NAMALWA (cell line): Measurements from ENCODE around the gene MANEAL.

Experiments
- DNase-seq: peaks from one replicate; pipeline ENCODE4 v3.0.0-alpha.2; 2015; ENCODE audit warnings: low spot score

The MANEAL gene

DNA sequence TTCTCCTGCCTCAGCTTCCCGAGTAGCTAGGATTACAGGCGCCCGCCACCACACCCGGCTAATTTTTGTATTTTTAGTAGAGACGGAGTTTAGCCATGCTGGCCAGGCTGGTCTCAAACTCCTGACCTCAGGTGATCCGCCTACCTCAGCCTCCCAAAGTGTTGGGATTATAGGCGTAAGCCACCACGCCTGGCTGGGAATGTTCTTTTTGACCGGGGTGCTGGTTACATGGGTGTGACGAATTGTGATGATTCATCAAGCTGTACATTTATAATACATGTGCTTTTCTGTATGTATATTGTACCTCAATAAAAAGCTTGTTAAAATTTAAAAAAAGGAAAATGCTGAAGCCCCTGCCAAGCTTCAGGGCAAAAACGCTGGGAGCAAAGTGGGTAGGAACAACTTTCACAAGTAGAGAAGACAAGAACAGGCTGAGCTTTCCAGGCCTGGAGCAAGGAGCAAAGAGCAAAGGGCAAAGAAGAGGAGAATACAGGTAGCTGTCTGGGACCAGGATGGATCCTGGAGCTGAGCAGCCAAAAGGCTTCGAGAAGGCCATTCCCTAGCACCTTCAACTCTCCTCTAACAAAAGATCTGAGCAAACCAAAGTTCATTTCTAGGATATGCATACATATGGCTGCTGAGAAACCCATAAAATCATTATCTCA is 34.9 kb downstream of the MANEAL start:
- no peak for DNase-seq

GRCh38 chr1:37831109-37831508 is 37.5 kb downstream of the MANEAL start:
- no peak for DNase-seq

DNA sequence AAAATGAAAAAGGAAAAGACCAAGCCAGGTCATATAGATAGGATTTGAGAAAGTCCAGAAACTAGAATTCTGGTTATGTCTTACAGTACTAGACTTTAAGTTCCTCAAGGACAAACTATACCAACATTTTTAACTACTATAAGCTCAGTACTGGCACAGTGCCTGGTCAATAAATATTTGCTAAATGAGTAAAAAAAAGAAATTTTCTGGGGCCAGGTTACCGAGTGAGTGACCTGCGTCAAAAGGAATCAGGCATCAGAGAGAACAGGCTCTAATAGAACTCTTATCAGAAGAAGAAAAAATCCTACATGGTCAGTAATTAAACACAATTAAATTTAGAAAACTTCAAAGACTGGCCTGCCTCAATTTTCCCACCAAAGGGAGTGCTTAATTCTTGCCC is 38.2 kb downstream of the MANEAL start:
- DNase-seq = no peak

GRCh38 chr1:37836788-37837187 is 43.1 kb downstream of the MANEAL start:
- no peak for DNase-seq

DNA sequence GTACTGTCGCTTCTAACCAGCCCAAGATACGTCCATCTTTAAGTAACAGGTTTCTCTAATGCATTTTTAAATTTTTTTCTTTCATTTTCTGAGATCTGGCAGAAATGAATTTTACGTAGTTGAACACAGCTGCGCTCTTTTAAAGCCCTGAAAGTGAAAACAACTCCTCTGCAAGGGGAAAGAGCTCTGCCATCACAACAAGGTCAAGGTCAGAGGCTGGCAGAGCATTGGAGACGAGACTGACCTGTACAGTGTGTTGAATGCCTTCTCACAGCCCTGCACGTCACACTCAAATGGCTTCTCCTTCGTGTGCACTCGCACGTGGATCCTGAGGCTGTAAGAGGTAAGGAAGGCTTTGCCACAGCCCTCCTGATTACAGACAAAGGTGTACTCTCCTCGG is 46.0 kb downstream of the MANEAL start:
- DNase-seq = no peak

DNA sequence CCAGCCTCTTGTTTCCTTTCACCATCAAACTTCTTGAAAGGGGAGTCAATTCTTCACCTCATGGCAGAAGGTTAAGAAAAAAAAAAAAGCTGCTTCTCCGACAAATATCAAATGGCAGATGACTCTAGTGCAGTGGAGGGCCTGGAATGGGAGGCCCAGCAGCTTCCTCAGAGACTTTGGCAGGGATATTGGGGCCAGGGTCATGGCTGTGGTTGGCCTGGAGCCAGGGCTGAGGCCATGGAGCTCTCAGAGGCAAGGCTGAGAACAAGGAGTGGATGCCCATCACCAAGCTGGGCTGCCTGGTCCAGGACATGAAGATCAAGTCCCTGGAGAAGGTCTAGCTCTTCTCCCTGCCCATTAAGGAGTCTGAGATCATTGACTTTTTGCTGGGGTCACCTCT is 47.1 kb downstream of the MANEAL start:
- no peak for DNase-seq

- no peak for DNase-seq
Observed at GRCh38 chr1:37841652-37842051, 48.0 kb downstream of the MANEAL start.

- DNase-seq = no peak
Observed at GRCh38 chr1:37844536-37844935, 50.9 kb downstream of the MANEAL start.

GRCh38 chr1:37845049-37845646 is 51.5 kb downstream of the MANEAL start:
- DNase-seq = no peak

GRCh38 chr1:37845786-37846185 is 52.1 kb downstream of the MANEAL start:
- no peak for DNase-seq

DNA sequence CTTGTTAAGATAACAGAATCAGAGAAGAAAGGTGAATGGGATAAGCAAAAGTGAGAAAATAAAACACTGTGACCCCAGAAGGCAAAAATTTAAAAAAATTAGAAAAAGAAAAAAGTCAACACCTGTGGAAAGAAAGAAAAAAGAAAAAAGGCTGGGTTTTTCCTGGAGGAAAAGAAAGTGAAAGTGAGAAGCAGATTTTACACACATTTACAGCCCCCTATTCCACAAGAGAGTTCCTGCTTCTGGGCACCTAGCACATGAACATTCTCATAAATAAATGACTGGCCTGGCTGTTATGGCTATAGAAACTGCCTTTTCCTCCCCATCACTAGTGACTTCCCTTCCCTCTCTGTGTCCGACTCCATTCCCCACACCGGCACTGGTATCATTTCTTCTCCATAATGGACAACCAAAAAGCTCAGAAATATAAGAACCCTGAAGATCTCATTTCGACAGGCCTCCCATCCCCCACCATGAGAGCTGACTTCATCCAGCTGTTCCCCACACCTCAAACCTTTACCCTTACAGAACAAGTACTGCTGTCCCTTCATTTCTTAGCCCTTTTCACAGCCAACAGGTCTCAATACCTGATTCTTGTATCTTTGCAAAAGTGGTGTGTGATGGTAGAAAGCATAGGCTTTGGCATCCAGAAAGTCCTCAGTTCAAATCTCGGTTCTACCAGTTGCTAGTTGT is 53.1 kb downstream of the MANEAL start:
- no peak for DNase-seq

DNA sequence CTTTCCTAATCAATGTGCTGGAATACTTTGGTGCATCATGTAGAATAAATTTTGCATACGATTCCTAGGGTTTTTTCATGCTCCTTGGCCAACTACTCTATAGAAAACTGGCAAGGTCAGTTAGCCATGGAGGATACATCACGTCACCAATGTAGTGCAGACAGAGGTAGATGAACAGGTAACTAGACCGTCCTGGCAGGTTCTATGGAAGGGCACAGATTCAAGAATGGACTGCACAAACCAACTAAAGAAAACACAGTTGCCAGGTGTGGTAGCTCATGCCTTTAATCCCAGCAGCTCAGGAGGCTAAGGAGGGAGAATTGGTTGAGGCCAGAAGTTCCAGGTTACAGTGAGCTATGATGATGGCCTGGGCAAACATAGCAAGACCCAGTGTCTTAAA is 55.8 kb downstream of the MANEAL start:
- DNase-seq = no peak

GRCh38 chr1:37850352-37850955 is 56.8 kb downstream of the MANEAL start:
- no peak for DNase-seq
